ENCODE results near the gene SULT2B1. TPM values are rescaled to one million over a fixed set of nuclear protein-coding genes. Genes with fewer than 3 reads are reported as not detected.

The SULT2B1 gene
- total RNA-seq, 1 donor from 2014 or later: not detected

DNA sequence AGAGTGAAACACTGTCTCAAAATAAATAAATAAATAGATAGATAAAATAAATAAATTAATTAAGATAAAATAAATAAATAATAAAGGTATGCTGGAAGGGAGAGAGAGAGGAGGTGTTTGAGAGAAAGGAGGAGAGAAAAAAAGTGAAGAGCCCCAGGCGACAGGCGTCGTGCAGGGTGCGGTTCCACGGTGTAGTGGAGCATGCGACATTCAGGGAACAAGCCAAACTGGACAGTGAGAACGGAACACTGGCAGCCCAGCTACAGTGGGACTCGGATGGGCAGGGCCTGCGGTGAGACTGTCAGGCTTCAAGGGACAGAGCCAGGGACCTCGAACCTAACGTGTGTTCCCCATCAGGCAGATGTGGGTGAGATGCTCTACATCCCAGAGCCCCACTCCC is 9.4 kb downstream of the SULT2B1 start:
- H3K4me3 Mint-ChIP-seq: no peak overlapping the region
- ChIA-PET CTCF (interaction anchor here (0.6 kb wide), 1 partner anchor 103 kb away, joined by 4 read pairs; no protein-coding TSS in a partner anchor), POLR2A (no interaction called here)
- no peak overlapping the region for H3K27ac Mint-ChIP-seq
- no peak for TF ChIP-seq CTCF (IDR thresholded peaks at IDR 0.05)
- H3K27me3 Mint-ChIP-seq: peaks cover 8% of the 10 kb centered on the region
- H3K9me3 Mint-ChIP-seq: no peaks in the 10 kb centered on the region
- intact Hi-C loops (cut with micrococcal nuclease): no loop called here
- H3K4me1 Mint-ChIP-seq: peaks cover 2% of the 10 kb centered on the region
- DNase-seq (no peak), ATAC-seq (ENCODE audit: low read depth) (no peak)
- no peaks in the 10 kb centered on the region for H3K36me3 Mint-ChIP-seq (ENCODE audit: low read depth)

GRCh38 chr19:48565090-48565489 is 13.1 kb downstream of the SULT2B1 start:
- no peak for TF ChIP-seq CTCF (IDR thresholded peaks at IDR 0.05)
- no peaks in the 10 kb centered on the region for H3K9me3 Mint-ChIP-seq
- H3K27me3 Mint-ChIP-seq: peaks cover 9% of the 10 kb centered on the region
- ChIA-PET CTCF (no interaction called here), POLR2A (interaction anchor here (0.7 kb wide), 2 partner anchors 17 to 906 kb away, joined by 3 to 7 read pairs; no protein-coding TSS in a partner anchor)
- no peaks in the 10 kb centered on the region for H3K36me3 Mint-ChIP-seq (ENCODE audit: low read depth)
- no peak overlapping the region for H3K4me3 Mint-ChIP-seq
- DNase-seq (no peak), ATAC-seq (ENCODE audit: low read depth) (no peak)
- peaks cover 2% of the 10 kb centered on the region for H3K4me1 Mint-ChIP-seq
- no peak overlapping the region for H3K27ac Mint-ChIP-seq
- intact Hi-C loops (cut with micrococcal nuclease): no loop called here

- Mint-ChIP-seq H3K27me3 (peaks cover 9% of the 10 kb centered on the region), H3K27ac (no peak overlapping the region), H3K9me3 (no peaks in the 10 kb centered on the region), H3K4me1 (peaks cover 2% of the 10 kb centered on the region), H3K36me3 (ENCODE audit: low read depth) (no peaks in the 10 kb centered on the region), H3K4me3 (no peak overlapping the region)
- ATAC-seq (ENCODE audit: low read depth) (no peak), DNase-seq (no peak)
- ChIA-PET POLR2A (no interaction called here), CTCF (no interaction called here)
- TF ChIP-seq CTCF (IDR thresholded peaks at IDR 0.05): no peak
- intact Hi-C loops (cut with micrococcal nuclease): no loop called here
Measured at GRCh38 chr19:48568345-48568886, 16.4 kb downstream of the SULT2B1 start.

GRCh38 chr19:48569814-48570213 is 17.8 kb downstream of the SULT2B1 start:
- Mint-ChIP-seq H3K4me1 (no peaks in the 10 kb centered on the region), H3K4me3 (no peak overlapping the region), H3K36me3 (ENCODE audit: low read depth) (no peaks in the 10 kb centered on the region), H3K27ac (no peak overlapping the region), H3K9me3 (no peaks in the 10 kb centered on the region), H3K27me3 (peaks cover 9% of the 10 kb centered on the region)
- ATAC-seq (ENCODE audit: low read depth): no peak
- intact Hi-C loops (cut with micrococcal nuclease): no loop called here
- POLR2A ChIA-PET: interaction anchor here (0.7 kb wide), 1 partner anchor 82 kb away, joined by 4 read pairs; no protein-coding TSS in a partner anchor
- TF ChIP-seq CTCF (IDR thresholded peaks at IDR 0.05): no peak
- no peak for DNase-seq
- CTCF ChIA-PET: no interaction called here

DNA sequence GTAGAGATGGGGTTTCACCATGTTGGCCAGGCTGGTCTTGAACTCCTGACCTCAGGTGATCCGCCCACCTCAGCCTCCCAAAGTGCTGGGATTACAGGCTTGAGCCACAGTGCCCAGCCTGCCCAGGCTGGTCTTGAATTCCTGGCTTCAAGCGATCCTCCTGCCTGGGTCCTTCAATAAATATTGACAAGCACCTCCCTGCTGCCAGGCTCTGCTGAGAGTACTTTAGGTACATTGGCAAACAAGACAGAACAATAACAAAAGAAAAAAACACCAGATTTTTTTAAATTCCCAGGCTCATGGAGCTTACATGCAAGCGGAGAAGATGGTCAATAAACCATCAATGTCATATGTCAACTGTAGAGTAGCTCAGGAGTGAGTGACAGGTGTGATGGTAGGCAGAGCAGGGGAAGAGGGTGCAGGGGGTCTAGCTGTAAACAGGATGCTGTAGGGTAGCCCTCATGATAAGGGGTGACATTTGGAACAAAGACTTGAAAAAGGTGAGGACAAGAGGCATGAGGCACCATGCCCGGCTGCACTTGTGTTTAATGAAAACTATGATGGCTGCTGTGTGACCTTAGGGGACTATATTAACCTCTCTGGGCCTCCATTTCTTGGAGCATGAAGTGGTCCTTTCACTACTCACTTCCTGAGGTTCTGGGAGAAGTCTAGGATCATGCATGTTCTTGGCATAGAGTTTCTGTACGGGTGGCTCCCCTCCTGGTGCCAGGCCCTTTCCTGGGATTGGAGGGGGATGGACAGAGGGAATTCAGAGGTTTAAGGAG is 19.6 kb downstream of the SULT2B1 start:
- peaks cover 9% of the 10 kb centered on the region for H3K27me3 Mint-ChIP-seq
- no peaks in the 10 kb centered on the region for H3K9me3 Mint-ChIP-seq
- POLR2A ChIA-PET: interaction anchor here (0.8 kb wide), 1 partner anchor 78 kb away, joined by 3 read pairs; no protein-coding TSS in a partner anchor
- TF ChIP-seq CTCF (IDR thresholded peaks at IDR 0.05): no peak
- H3K27ac Mint-ChIP-seq: no peak overlapping the region
- ATAC-seq (ENCODE audit: low read depth): no peak
- DNase-seq: no peak
- CTCF ChIA-PET: interaction anchor here (1.1 kb wide), 1 partner anchor 10 kb away, joined by 3 read pairs; no protein-coding TSS in a partner anchor
- H3K4me3 Mint-ChIP-seq: no peak overlapping the region
- H3K36me3 Mint-ChIP-seq (ENCODE audit: low read depth): no peaks in the 10 kb centered on the region
- intact Hi-C loops (cut with micrococcal nuclease): no loop called here
- H3K4me1 Mint-ChIP-seq: no peaks in the 10 kb centered on the region
